Measurements from ENCODE around the gene CNOT4. TPM values are rescaled to one million over a fixed set of nuclear protein-coding genes. Genes with fewer than 3 reads are reported as not detected.

Gene CNOT4
- total and polyA plus RNA-seq, 4 donors: 5.6 to 61.4 (median 11.7) TPM

DNA sequence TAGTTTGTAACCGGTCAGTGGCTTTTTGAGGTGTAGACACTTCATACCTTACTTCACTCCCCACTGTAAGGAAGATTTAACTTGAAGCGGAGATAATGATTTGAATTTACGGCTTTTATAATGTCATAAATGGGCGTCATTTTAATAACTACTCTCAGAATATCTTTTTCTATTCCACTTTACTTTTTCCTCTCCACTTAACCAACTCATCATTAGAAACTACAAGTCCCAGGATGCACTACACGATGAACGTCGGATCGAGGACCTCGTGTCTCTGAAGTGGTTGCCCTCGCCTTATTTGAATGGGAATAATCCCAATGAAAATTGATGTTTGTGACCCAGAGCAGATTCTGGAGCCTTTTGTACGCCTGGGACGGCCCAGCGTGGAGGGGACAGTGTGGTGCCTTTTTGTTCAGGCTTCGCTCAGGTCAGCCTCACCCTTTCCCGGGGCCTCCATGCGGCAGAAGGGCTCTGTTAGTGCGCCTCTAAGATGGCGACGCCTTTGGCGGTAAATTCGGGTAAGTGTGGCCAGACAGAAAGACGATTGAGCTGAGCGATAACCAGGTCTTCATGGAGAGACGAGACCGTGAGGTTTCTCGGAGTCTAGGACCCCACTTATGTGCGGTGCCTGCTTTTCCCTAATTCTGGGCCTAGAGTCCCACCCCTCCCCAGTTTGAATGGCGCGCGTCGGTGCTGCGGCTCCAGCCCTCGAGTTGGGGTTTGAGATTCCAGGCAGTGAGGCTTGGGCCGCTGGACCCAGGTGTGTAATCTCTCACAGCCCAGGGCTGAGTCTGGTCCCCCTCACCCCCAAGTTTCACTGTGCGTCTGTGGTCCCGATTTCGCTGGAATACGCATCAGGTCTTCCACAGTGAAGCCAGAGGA, 47.8 kb upstream of the CNOT4 start, which contains the start of gene NUP205:
Gene NUP205 (plus strand): TSS at position 463 of the 882 bp plus-strand sequence. CDS start 28 bp downstream, at position 491.
- ATAC-seq (ENCODE audit: insufficient read depth, low FRiP score) (peak; percentile 93), DNase-seq (peak; percentile 87 to 93 (median 92))
- Histone ChIP-seq H3K27ac (ENCODE audit: low read depth in 1 of 2, low read length in 1 of 2) (peak within 1 kb of the TSS; percentile 83 to 99), H3K4me1 (ENCODE audit: control insufficient read depth in 5 of 5, insufficient read depth in 5 of 5, low read length in 5 of 5) (peaks cover 0 to 5% (median 2%) of the 10 kb centered on the region in 5 donors), H3K27me3 (ENCODE audit: control insufficient read depth in 3 of 3, insufficient read depth in 3 of 3, low read length in 2 of 3) (no peaks in the 10 kb centered on the region), H3K36me3 (ENCODE audit: control insufficient read depth in 4 of 4, insufficient read depth in 4 of 4, low read length in 4 of 4) (no peaks in the 10 kb centered on the region), H3K9ac (ENCODE audit: insufficient read depth in 1 of 2, low read length in 2 of 2) (peak within 1 kb of the TSS; percentile 85 to 96), H3K9me3 (ENCODE audit: control insufficient read depth in 4 of 4, insufficient read depth in 3 of 4, low read length in 3 of 4) (no peaks in the 10 kb centered on the region), H3K4me3 (peak within 1 kb of the TSS; percentile 82)
- TF ChIP-seq, protein P1, sequence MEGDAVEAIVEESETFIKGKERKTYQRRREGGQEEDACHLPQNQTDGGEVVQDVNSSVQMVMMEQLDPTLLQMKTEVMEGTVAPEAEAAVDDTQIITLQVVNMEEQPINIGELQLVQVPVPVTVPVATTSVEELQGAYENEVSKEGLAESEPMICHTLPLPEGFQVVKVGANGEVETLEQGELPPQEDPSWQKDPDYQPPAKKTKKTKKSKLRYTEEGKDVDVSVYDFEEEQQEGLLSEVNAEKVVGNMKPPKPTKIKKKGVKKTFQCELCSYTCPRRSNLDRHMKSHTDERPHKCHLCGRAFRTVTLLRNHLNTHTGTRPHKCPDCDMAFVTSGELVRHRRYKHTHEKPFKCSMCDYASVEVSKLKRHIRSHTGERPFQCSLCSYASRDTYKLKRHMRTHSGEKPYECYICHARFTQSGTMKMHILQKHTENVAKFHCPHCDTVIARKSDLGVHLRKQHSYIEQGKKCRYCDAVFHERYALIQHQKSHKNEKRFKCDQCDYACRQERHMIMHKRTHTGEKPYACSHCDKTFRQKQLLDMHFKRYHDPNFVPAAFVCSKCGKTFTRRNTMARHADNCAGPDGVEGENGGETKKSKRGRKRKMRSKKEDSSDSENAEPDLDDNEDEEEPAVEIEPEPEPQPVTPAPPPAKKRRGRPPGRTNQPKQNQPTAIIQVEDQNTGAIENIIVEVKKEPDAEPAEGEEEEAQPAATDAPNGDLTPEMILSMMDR (IDR thresholded peaks at IDR 0.05; ENCODE audit: control extremely low read depth, extremely low read depth): no peak
- 3% methylated on average over 38 of the region's 38 CpGs for WGBS, 2 donors

- TF ChIP-seq, protein P1 (IDR thresholded peaks at IDR 0.05; ENCODE audit: control extremely low read depth, extremely low read depth): no peak
- DNase-seq (no peak), ATAC-seq (ENCODE audit: insufficient read depth, low FRiP score) (no peak)
- Histone ChIP-seq H3K4me3 (no peak overlapping the region), H3K27me3 (ENCODE audit: control insufficient read depth in 3 of 3, insufficient read depth in 3 of 3, low read length in 2 of 3) (no peaks in the 10 kb centered on the region), H3K27ac (ENCODE audit: low read depth in 1 of 2, low read length in 1 of 2) (no peak overlapping the region), H3K36me3 (ENCODE audit: control insufficient read depth in 4 of 4, insufficient read depth in 4 of 4, low read length in 4 of 4) (no peaks in the 10 kb centered on the region), H3K4me1 (ENCODE audit: control insufficient read depth in 5 of 5, insufficient read depth in 5 of 5, low read length in 5 of 5) (no peaks in the 10 kb centered on the region), H3K9me3 (ENCODE audit: control insufficient read depth in 4 of 4, insufficient read depth in 3 of 4, low read length in 3 of 4) (no peaks in the 10 kb centered on the region), H3K9ac (ENCODE audit: insufficient read depth in 1 of 2, low read length in 2 of 2) (no peak overlapping the region)
- 83 to 88% methylated on average over 3 of the region's 3 CpGs for WGBS, 2 donors
These were observed 43.4 kb upstream of the CNOT4 start for GRCh38 chr7:135553346-135553745.

GRCh38 chr7:135552148-135552547, 42.2 kb upstream of the CNOT4 start:
- H3K27ac ChIP-seq (ENCODE audit: low read depth in 1 of 2, low read length in 1 of 2): no peak overlapping the region
- no peaks in the 10 kb centered on the region for H3K36me3 ChIP-seq (ENCODE audit: control insufficient read depth in 4 of 4, insufficient read depth in 4 of 4, low read length in 4 of 4)
- no peaks in the 10 kb centered on the region for H3K9me3 ChIP-seq (ENCODE audit: control insufficient read depth in 4 of 4, insufficient read depth in 3 of 4, low read length in 3 of 4)
- H3K4me3 ChIP-seq: no peak overlapping the region
- TF ChIP-seq, protein P1 (IDR thresholded peaks at IDR 0.05; ENCODE audit: control extremely low read depth, extremely low read depth): no peak
- no peak for DNase-seq
- no peak overlapping the region for H3K9ac ChIP-seq (ENCODE audit: insufficient read depth in 1 of 2, low read length in 2 of 2)
- 65 to 76% methylated on average over 3 of the region's 3 CpGs for WGBS, 2 donors
- H3K4me1 ChIP-seq (ENCODE audit: control insufficient read depth in 5 of 5, insufficient read depth in 5 of 5, low read length in 5 of 5): no peaks in the 10 kb centered on the region
- H3K27me3 ChIP-seq (ENCODE audit: control insufficient read depth in 3 of 3, insufficient read depth in 3 of 3, low read length in 2 of 3): no peaks in the 10 kb centered on the region
- ATAC-seq (ENCODE audit: insufficient read depth, low FRiP score): no peak
